Liver (tissue), 9 donors: ENCODE data around the gene CFL2. TPM values are rescaled to one million over a fixed set of nuclear protein-coding genes. Genes with fewer than 3 reads are reported as not detected.

Experiments used
- DNase-seq: peaks from one replicate; pipeline ENCODE4 v3.0.0-alpha.2; 2017; ENCODE audit warnings: low spot score
- H3K27ac ChIP-seq, 2 donors: one replicate each; pipeline ENCODE4 v1.7.0; 2013; ENCODE audit warnings: inconsistent platforms in 2 of 2, low read length in 2 of 2, control low read depth in 1 of 2, low read depth in 1 of 2, mild to moderate bottlenecking in 1 of 2
- H3K27me3 ChIP-seq, 4 donors: one replicate each; pipeline versions ENCODE4 v1.6.1 to v1.7.0; 2013; ENCODE audit warnings: low read length in 3 of 4, inconsistent platforms in 1 of 4, mild to moderate bottlenecking in 1 of 4, moderate library complexity in 1 of 4; ENCODE audit not compliant: control insufficient read depth in 4 of 4, insufficient read depth in 4 of 4
- H3K36me3 ChIP-seq, 4 donors: one replicate each; pipeline versions ENCODE4 v1.6.1 to v1.7.0; 2013; ENCODE audit warnings: low read length in 3 of 4, mild to moderate bottlenecking in 3 of 4, low read depth in 1 of 4, moderate library complexity in 1 of 4; ENCODE audit not compliant: control insufficient read depth in 4 of 4, insufficient read depth in 3 of 4
- H3K4me1 ChIP-seq, 4 donors: one replicate each; pipeline versions ENCODE4 v1.6.1 to v1.7.0; 2013; ENCODE audit warnings: low read length in 3 of 4, mild to moderate bottlenecking in 3 of 4, moderate library complexity in 1 of 4; ENCODE audit not compliant: control insufficient read depth in 4 of 4, insufficient read depth in 4 of 4
- H3K4me3 ChIP-seq, 3 donors: one replicate each; pipeline versions ENCODE4 v1.6.1 to v1.7.0; 2013; ENCODE audit warnings: low read length in 3 of 3, control low read depth in 1 of 3, low read depth in 1 of 3, mild to moderate bottlenecking in 1 of 3
- H3K9ac ChIP-seq, 2 donors: one replicate each; pipeline ENCODE4 v1.7.0; 2013; ENCODE audit warnings: low read length in 2 of 2, mild to moderate bottlenecking in 2 of 2, moderate library complexity in 2 of 2, control low read depth in 1 of 2, low read depth in 1 of 2
- H3K9me3 ChIP-seq, 4 donors: one replicate each; pipeline versions ENCODE4 v1.6.1 to v1.7.0; 2013; ENCODE audit warnings: low read length in 3 of 4; ENCODE audit not compliant: control insufficient read depth in 4 of 4
- EGR1 ChIP-seq, 2 donors: IDR thresholded peaks; 2 replicates each; pipeline ENCODE4 v1.6.1; 2016 to 2018; ENCODE audit warnings: antibody characterized with exemption in 2 of 2, low read depth in 2 of 2
- FOXA1 ChIP-seq: IDR thresholded peaks from 2 replicates; pipeline ENCODE4 v1.6.1; 2016; ENCODE audit warnings: antibody characterized with exemption
- FOXA2 ChIP-seq: IDR thresholded peaks from 2 replicates; pipeline ENCODE4 v1.6.1; 2016; ENCODE audit warnings: antibody characterized with exemption
- GABPA ChIP-seq, 2 donors: IDR thresholded peaks in 1 of 2; conservative IDR thresholded peaks in 1 of 2; 2 replicates each; pipeline ENCODE4 v1.6.1; 2016; ENCODE audit warnings: antibody characterized with exemption in 2 of 2, mild to moderate bottlenecking in 1 of 2, moderate library complexity in 1 of 2
- HNF4A ChIP-seq, 2 donors: conservative IDR thresholded peaks; 2 replicates each; pipeline ENCODE4 v1.6.1; 2016; ENCODE audit warnings: antibody characterized with exemption in 2 of 2, mild to moderate bottlenecking in 2 of 2
- HNF4G ChIP-seq: IDR thresholded peaks from 2 replicates; pipeline ENCODE4 v1.6.1; 2016; ENCODE audit warnings: antibody characterized with exemption
- JUND ChIP-seq, 2 donors: IDR thresholded peaks; 2 replicates each; pipeline ENCODE4 v1.6.1; 2016; ENCODE audit warnings: antibody characterized with exemption in 2 of 2
- NR2F2 ChIP-seq: IDR thresholded peaks from 2 replicates; pipeline ENCODE4 v1.6.1; 2016; ENCODE audit warnings: antibody characterized with exemption
- RAD21 ChIP-seq, 2 donors: IDR thresholded peaks; 2 replicates each; pipeline ENCODE4 v1.6.1; 2016; ENCODE audit warnings: antibody characterized with exemption in 2 of 2, mild to moderate bottlenecking in 2 of 2
- RXRA ChIP-seq, 2 donors: IDR thresholded peaks; 2 replicates each; pipeline ENCODE4 v1.6.1; 2017 to 2018; ENCODE audit warnings: antibody characterized with exemption in 2 of 2, mild to moderate bottlenecking in 1 of 2
- SP1 ChIP-seq: IDR thresholded peaks from 2 replicates; pipeline ENCODE4 v1.6.1; 2018; ENCODE audit warnings: antibody characterized with exemption, mild to moderate bottlenecking
- TAF1 ChIP-seq: conservative IDR thresholded peaks from 2 replicates; pipeline ENCODE4 v1.6.1; 2016; ENCODE audit warnings: antibody characterized with exemption, mild to moderate bottlenecking
- YY1 ChIP-seq: IDR thresholded peaks from 2 replicates; pipeline ENCODE4 v1.6.1; 2016; ENCODE audit warnings: antibody characterized with exemption, mild to moderate bottlenecking
- WGBS: extraction: QIAGEN DNeasy Blood & Tissue Kit; methylation state at CpG from one replicate; pipeline ENCODE4 v1.1.7; 2013; 5-methylcytosine and 5-hydroxymethylcytosine counted together
- polyA plus RNA-seq, 2 donors: library from polyadenylated mRNA; stranded (reverse) in 1 of 2; unstranded in 1 of 2; fragments of 200-250 nt in 1 of 2; fragments of >200 nt in 1 of 2; fragmentation: Nextera tagmentation in 1 of 2; extraction: Ambion mirVana in 1 of 2; gene quantifications; one replicate each; pipeline versions ENCODE4 v1.2.1 to v1.2.3, GENCODE V29; 2013 to 2015
- total RNA-seq, 2 donors: library from RNA; depleted of rRNA; stranded (reverse); fragments of >200 nt; gene quantifications; one replicate each; pipeline ENCODE4 v1.2.3, GENCODE V29; 2014
- TF ChIP-seq, protein P1 (sequence below): IDR thresholded peaks from 2 replicates; pipeline ENCODE4 v1.6.1; 2016; ENCODE audit warnings: antibody characterized with exemption
- TF ChIP-seq, protein P2 (sequence below): fragments of 150-350 bp; IDR thresholded peaks from 2 replicates; pipeline ENCODE4 v1.5.1; 2017; ENCODE audit warnings: improper control_type of control experiment, low read depth, low read length; ENCODE audit not compliant: missing input control
- TF ChIP-seq, protein P3 (sequence below): IDR thresholded peaks from 2 replicates; pipeline ENCODE4 v1.6.1; 2016; ENCODE audit warnings: antibody characterized with exemption
- TF ChIP-seq, protein P4 (sequence below): IDR thresholded peaks from 2 replicates; pipeline ENCODE4 v1.6.1; 2016; ENCODE audit warnings: antibody characterized with exemption
- TF ChIP-seq, protein P5 (sequence below): IDR thresholded peaks from 2 replicates; pipeline ENCODE4 v1.6.1; 2016; ENCODE audit warnings: antibody characterized with exemption, mild to moderate bottlenecking
- donor health status: healthy.
- donor health status: healthy.
- donor health status: healthy.
- donor health status: healthy.
- donor health status: healthy.

The CFL2 gene
- total and polyA plus RNA-seq, 4 donors = 37.2 to 76.1 (median 62.7) TPM

DNA sequence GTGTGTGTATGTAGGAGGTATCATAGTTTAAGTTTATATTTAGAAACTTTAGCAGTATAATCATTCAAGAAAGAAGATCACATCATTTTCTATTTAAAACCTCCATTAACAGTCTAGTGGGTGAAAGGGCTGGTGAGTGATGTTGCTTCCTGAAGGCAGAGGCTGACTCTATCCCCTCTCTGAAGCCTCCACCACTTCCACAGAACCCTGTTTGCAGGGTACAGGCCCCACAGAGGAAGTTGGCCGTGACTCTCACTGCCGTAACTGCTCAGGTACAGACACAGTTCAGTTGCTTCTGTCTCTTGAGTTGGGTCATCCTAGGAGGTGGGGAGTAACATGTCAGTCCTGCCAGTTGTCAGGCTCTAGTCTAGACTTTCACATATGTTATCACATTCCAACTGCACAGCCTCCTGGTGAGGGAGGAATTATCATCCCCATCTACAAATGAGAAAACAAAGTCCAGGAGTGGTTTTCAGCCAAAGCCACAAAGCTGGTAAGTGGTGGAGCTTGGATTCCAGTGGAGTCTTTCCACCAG lies 31.5 kb downstream of the CFL2 start:
- Histone ChIP-seq H3K36me3 (no peaks in the 10 kb centered on the region), H3K9me3 (no peaks in the 10 kb centered on the region), H3K27me3 (no peaks in the 10 kb centered on the region), H3K4me1 (peaks cover 0 to 6% (median 1%) of the 10 kb centered on the region in 4 donors), H3K9ac (no peak overlapping the region), H3K27ac (no peak overlapping the region), H3K4me3 (no peak overlapping the region)
- TF ChIP-seq, protein P1, sequence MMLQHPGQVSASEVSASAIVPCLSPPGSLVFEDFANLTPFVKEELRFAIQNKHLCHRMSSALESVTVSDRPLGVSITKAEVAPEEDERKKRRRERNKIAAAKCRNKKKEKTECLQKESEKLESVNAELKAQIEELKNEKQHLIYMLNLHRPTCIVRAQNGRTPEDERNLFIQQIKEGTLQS = no peak
- no peak for TF ChIP-seq HNF4G
- TF ChIP-seq EGR1 (IDR thresholded peaks at IDR 0.05; ENCODE audit: low read depth in 2 of 2) = no peak
- TF ChIP-seq, protein P2, sequence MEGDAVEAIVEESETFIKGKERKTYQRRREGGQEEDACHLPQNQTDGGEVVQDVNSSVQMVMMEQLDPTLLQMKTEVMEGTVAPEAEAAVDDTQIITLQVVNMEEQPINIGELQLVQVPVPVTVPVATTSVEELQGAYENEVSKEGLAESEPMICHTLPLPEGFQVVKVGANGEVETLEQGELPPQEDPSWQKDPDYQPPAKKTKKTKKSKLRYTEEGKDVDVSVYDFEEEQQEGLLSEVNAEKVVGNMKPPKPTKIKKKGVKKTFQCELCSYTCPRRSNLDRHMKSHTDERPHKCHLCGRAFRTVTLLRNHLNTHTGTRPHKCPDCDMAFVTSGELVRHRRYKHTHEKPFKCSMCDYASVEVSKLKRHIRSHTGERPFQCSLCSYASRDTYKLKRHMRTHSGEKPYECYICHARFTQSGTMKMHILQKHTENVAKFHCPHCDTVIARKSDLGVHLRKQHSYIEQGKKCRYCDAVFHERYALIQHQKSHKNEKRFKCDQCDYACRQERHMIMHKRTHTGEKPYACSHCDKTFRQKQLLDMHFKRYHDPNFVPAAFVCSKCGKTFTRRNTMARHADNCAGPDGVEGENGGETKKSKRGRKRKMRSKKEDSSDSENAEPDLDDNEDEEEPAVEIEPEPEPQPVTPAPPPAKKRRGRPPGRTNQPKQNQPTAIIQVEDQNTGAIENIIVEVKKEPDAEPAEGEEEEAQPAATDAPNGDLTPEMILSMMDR = no peak
- TF ChIP-seq, protein P3, sequence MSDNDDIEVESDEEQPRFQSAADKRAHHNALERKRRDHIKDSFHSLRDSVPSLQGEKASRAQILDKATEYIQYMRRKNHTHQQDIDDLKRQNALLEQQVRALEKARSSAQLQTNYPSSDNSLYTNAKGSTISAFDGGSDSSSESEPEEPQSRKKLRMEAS = no peak
- no peak for TF ChIP-seq TAF1
- DNase-seq = no peak
- WGBS = 84% methylated on average over 2 of the region's 2 CpGs

DNA sequence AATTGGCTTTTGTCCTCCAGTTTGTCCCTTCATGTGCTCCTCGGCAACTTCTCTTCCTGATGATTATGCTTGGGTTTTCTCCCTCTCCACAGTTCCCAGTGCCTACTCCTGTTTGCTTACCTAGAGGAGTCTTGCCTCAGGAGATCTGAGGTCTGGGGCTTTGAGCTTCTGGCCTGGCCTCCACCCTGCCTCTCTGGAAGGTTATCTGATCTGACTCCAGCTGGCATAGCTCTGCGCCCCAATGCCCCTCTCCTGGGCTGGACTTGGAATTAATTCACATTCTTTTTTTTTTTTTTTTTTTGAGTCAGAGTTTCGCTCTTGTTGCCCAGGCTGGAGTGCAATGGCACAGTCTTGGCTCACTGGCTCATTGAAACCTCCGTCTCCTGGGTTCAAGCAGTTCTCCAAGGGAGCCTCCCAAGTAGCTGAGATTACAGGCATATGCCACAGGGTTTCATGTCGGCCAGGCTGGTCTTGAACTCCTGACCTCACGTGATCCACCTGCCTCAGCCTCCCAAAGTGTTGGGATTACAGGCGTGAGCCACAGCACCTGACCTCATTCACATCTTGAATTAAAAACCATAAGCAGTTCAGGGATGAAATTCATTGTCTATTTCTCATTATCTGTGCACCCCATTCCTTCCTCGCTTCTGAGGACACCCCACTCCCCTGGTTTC lies 33.5 kb downstream of the CFL2 start:
- no peak for TF ChIP-seq GABPA (IDR thresholded peaks at IDR 0.05 in 1 of 2, conservative IDR thresholded peaks at IDR 0.05 in 1 of 2)
- TF ChIP-seq TAF1 = no peak
- TF ChIP-seq, protein P3 = peak; percentile 20
- TF ChIP-seq FOXA2 = no peak
- TF ChIP-seq, protein P2 = no peak
- TF ChIP-seq, protein P1 = no peak
- TF ChIP-seq, protein P4, sequence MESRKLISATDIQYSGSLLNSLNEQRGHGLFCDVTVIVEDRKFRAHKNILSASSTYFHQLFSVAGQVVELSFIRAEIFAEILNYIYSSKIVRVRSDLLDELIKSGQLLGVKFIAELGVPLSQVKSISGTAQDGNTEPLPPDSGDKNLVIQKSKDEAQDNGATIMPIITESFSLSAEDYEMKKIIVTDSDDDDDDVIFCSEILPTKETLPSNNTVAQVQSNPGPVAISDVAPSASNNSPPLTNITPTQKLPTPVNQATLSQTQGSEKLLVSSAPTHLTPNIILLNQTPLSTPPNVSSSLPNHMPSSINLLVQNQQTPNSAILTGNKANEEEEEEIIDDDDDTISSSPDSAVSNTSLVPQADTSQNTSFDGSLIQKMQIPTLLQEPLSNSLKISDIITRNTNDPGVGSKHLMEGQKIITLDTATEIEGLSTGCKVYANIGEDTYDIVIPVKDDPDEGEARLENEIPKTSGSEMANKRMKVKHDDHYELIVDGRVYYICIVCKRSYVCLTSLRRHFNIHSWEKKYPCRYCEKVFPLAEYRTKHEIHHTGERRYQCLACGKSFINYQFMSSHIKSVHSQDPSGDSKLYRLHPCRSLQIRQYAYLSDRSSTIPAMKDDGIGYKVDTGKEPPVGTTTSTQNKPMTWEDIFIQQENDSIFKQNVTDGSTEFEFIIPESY = no peak
- TF ChIP-seq RAD21 (IDR thresholded peaks at IDR 0.05) = no peak
- TF ChIP-seq FOXA1 = no peak
- TF ChIP-seq HNF4G = no peak
- no peak for TF ChIP-seq EGR1 (IDR thresholded peaks at IDR 0.05; ENCODE audit: low read depth in 2 of 2)
- TF ChIP-seq YY1 = peak; percentile 19
- no peak for TF ChIP-seq SP1
- TF ChIP-seq, protein P5, sequence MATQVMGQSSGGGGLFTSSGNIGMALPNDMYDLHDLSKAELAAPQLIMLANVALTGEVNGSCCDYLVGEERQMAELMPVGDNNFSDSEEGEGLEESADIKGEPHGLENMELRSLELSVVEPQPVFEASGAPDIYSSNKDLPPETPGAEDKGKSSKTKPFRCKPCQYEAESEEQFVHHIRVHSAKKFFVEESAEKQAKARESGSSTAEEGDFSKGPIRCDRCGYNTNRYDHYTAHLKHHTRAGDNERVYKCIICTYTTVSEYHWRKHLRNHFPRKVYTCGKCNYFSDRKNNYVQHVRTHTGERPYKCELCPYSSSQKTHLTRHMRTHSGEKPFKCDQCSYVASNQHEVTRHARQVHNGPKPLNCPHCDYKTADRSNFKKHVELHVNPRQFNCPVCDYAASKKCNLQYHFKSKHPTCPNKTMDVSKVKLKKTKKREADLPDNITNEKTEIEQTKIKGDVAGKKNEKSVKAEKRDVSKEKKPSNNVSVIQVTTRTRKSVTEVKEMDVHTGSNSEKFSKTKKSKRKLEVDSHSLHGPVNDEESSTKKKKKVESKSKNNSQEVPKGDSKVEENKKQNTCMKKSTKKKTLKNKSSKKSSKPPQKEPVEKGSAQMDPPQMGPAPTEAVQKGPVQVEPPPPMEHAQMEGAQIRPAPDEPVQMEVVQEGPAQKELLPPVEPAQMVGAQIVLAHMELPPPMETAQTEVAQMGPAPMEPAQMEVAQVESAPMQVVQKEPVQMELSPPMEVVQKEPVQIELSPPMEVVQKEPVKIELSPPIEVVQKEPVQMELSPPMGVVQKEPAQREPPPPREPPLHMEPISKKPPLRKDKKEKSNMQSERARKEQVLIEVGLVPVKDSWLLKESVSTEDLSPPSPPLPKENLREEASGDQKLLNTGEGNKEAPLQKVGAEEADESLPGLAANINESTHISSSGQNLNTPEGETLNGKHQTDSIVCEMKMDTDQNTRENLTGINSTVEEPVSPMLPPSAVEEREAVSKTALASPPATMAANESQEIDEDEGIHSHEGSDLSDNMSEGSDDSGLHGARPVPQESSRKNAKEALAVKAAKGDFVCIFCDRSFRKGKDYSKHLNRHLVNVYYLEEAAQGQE = no peak
- TF ChIP-seq RXRA (IDR thresholded peaks at IDR 0.05) = peak; percentile 20 to 50
- TF ChIP-seq NR2F2 = no peak
- peak; percentile 49 to 55 for TF ChIP-seq HNF4A (conservative IDR thresholded peaks at IDR 0.05)
- TF ChIP-seq JUND (IDR thresholded peaks at IDR 0.05) = no peak
- Histone ChIP-seq H3K36me3 (no peaks in the 10 kb centered on the region), H3K4me3 (no peak overlapping the region), H3K4me1 (peaks cover 0 to 8% (median 7%) of the 10 kb centered on the region in 4 donors), H3K27ac (peak overlapping the region in 1 of 2 donors; percentile 46), H3K27me3 (no peaks in the 10 kb centered on the region), H3K9ac (no peak overlapping the region), H3K9me3 (no peaks in the 10 kb centered on the region)
- DNase-seq = no peak
- 58% methylated on average over 8 of the region's 8 CpGs for WGBS
